ENCODE data around the gene CLDN2.

DNA sequence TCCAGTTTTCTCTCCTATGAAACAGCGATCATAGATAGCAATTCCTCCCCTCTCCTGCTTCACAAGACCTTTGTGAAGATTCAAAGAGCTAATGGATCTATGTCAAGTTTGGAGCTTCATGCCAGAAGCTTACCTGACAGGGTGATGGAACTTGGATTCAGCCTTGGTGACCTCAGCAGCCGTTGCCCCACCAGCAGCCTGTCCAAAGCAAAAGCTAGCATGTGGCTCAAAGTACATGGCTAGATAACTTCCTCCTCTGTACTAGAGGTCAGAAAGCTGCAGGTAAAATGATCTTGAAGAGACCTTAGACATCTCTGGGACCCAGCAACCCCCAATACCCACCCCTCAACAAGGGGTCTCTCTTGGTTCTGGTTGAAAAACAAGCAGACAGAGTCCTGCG lies 18.9 kb upstream of the CLDN2 start:
- TF ChIP-seq EZH2 (IDR thresholded peaks at IDR 0.05; ENCODE audit: borderline replicate concordance, low read depth, low read length, poor library complexity, severe bottlenecking): no peak
- TF ChIP-seq, protein P1, sequence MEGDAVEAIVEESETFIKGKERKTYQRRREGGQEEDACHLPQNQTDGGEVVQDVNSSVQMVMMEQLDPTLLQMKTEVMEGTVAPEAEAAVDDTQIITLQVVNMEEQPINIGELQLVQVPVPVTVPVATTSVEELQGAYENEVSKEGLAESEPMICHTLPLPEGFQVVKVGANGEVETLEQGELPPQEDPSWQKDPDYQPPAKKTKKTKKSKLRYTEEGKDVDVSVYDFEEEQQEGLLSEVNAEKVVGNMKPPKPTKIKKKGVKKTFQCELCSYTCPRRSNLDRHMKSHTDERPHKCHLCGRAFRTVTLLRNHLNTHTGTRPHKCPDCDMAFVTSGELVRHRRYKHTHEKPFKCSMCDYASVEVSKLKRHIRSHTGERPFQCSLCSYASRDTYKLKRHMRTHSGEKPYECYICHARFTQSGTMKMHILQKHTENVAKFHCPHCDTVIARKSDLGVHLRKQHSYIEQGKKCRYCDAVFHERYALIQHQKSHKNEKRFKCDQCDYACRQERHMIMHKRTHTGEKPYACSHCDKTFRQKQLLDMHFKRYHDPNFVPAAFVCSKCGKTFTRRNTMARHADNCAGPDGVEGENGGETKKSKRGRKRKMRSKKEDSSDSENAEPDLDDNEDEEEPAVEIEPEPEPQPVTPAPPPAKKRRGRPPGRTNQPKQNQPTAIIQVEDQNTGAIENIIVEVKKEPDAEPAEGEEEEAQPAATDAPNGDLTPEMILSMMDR (conservative IDR thresholded peaks at IDR 0.05; ENCODE audit: low read depth, low read length): no peak

Data from A673 (cell line).